Activated naive CD8-positive, alpha-beta T cell (primary cell): ENCODE measurements around the gene PPM1E.

Experiments
- H3K27ac Mint-ChIP-seq: one replicate; pipeline ENCODE4 v1.8.0; 2021; ENCODE audit warnings: mixed read lengths
- H3K27me3 Mint-ChIP-seq: one replicate; pipeline ENCODE4 v1.8.0; 2021; ENCODE audit warnings: mixed read lengths
- H3K36me3 Mint-ChIP-seq: one replicate; pipeline ENCODE4 v1.8.0; 2021; ENCODE audit warnings: mixed read lengths
- H3K4me1 Mint-ChIP-seq: one replicate; pipeline ENCODE4 v1.8.0; 2021; ENCODE audit warnings: low read depth, mixed read lengths
- H3K4me3 Mint-ChIP-seq: one replicate; pipeline ENCODE4 v1.8.0; 2021; ENCODE audit warnings: mild to moderate bottlenecking, mixed read lengths
- H3K9me3 Mint-ChIP-seq: one replicate; pipeline ENCODE4 v1.8.0; 2021; ENCODE audit warnings: low read depth, mixed read lengths

Gene PPM1E

GRCh38 chr17:58997756-58998553, 242.3 kb downstream of the PPM1E start:
- peaks cover 18% of the 10 kb centered on the region for H3K4me1 Mint-ChIP-seq
- peak overlapping the region; percentile 61 for H3K27ac Mint-ChIP-seq
- no peak overlapping the region for H3K4me3 Mint-ChIP-seq
- H3K36me3 Mint-ChIP-seq: peaks cover 12% of the 10 kb centered on the region
- no peaks in the 10 kb centered on the region for H3K9me3 Mint-ChIP-seq
- no peaks in the 10 kb centered on the region for H3K27me3 Mint-ChIP-seq

GRCh38 chr17:58998871-58999270, 243.2 kb downstream of the PPM1E start:
- Mint-ChIP-seq H3K27me3 (no peaks in the 10 kb centered on the region), H3K27ac (peak overlapping the region; percentile 6), H3K36me3 (peaks cover 5% of the 10 kb centered on the region), H3K4me3 (no peak overlapping the region), H3K4me1 (peaks cover 18% of the 10 kb centered on the region), H3K9me3 (no peaks in the 10 kb centered on the region)

GRCh38 chr17:58999500-58999899, 243.8 kb downstream of the PPM1E start:
- no peak overlapping the region for H3K4me3 Mint-ChIP-seq
- no peaks in the 10 kb centered on the region for H3K27me3 Mint-ChIP-seq
- peaks cover 21% of the 10 kb centered on the region for H3K4me1 Mint-ChIP-seq
- H3K9me3 Mint-ChIP-seq: no peaks in the 10 kb centered on the region
- peaks cover 5% of the 10 kb centered on the region for H3K36me3 Mint-ChIP-seq
- H3K27ac Mint-ChIP-seq: peak overlapping the region; percentile 50

GRCh38 chr17:59000022-59000421, 244.4 kb downstream of the PPM1E start:
- Mint-ChIP-seq H3K27ac (no peak overlapping the region), H3K9me3 (no peaks in the 10 kb centered on the region), H3K4me3 (no peak overlapping the region), H3K4me1 (peaks cover 24% of the 10 kb centered on the region), H3K36me3 (peaks cover 5% of the 10 kb centered on the region), H3K27me3 (no peaks in the 10 kb centered on the region)

- H3K4me1 Mint-ChIP-seq: peaks cover 24% of the 10 kb centered on the region
- H3K9me3 Mint-ChIP-seq: no peaks in the 10 kb centered on the region
- H3K27ac Mint-ChIP-seq: peak overlapping the region; percentile 95
- H3K27me3 Mint-ChIP-seq: no peaks in the 10 kb centered on the region
- H3K36me3 Mint-ChIP-seq: peaks cover 5% of the 10 kb centered on the region
- H3K4me3 Mint-ChIP-seq: peak overlapping the region; percentile 87
Measured at GRCh38 chr17:59001158-59001814, 245.6 kb downstream of the PPM1E start.

- Mint-ChIP-seq H3K27ac (peak overlapping the region; percentile 95), H3K4me1 (peaks cover 24% of the 10 kb centered on the region), H3K27me3 (no peaks in the 10 kb centered on the region), H3K36me3 (peaks cover 2% of the 10 kb centered on the region), H3K9me3 (no peaks in the 10 kb centered on the region), H3K4me3 (peak overlapping the region; percentile 87)
Measured at GRCh38 chr17:59002126-59002525, 246.5 kb downstream of the PPM1E start.

- Mint-ChIP-seq H3K9me3 (no peaks in the 10 kb centered on the region), H3K27ac (peak overlapping the region; percentile 66), H3K4me3 (no peak overlapping the region), H3K27me3 (no peaks in the 10 kb centered on the region), H3K4me1 (peaks cover 24% of the 10 kb centered on the region), H3K36me3 (peaks cover 2% of the 10 kb centered on the region)
Measured at GRCh38 chr17:59002848-59003247, 247.2 kb downstream of the PPM1E start.

- Mint-ChIP-seq H3K27me3 (no peaks in the 10 kb centered on the region), H3K9me3 (no peaks in the 10 kb centered on the region)
Measured at GRCh38 chr17:59003860-59004259, 248.2 kb downstream of the PPM1E start.

GRCh38 chr17:59004338-59005111, 248.9 kb downstream of the PPM1E start:
- Mint-ChIP-seq H3K36me3 (no peaks in the 10 kb centered on the region), H3K27me3 (no peaks in the 10 kb centered on the region), H3K9me3 (no peaks in the 10 kb centered on the region), H3K4me3 (no peak overlapping the region), H3K27ac (peak overlapping the region; percentile 77), H3K4me1 (peaks cover 23% of the 10 kb centered on the region)

More at GRCh38 chr17:59003860-59004259, 248.2 kb downstream of the PPM1E start:
- H3K27ac Mint-ChIP-seq: peak overlapping the region; percentile 72
- H3K36me3 Mint-ChIP-seq: no peaks in the 10 kb centered on the region
- H3K4me1 Mint-ChIP-seq: peaks cover 24% of the 10 kb centered on the region
- no peak overlapping the region for H3K4me3 Mint-ChIP-seq

GRCh38 chr17:59007995-59008394, 252.3 kb downstream of the PPM1E start:
- H3K9me3 Mint-ChIP-seq: no peaks in the 10 kb centered on the region
- H3K27me3 Mint-ChIP-seq: no peaks in the 10 kb centered on the region
- H3K4me3 Mint-ChIP-seq: no peak overlapping the region
- H3K27ac Mint-ChIP-seq: no peak overlapping the region
- H3K4me1 Mint-ChIP-seq: peaks cover 7% of the 10 kb centered on the region
- H3K36me3 Mint-ChIP-seq: peaks cover 2% of the 10 kb centered on the region

- Mint-ChIP-seq H3K27ac (peak overlapping the region; percentile 41), H3K4me1 (peaks cover 7% of the 10 kb centered on the region), H3K9me3 (no peaks in the 10 kb centered on the region), H3K4me3 (no peak overlapping the region), H3K36me3 (peaks cover 2% of the 10 kb centered on the region), H3K27me3 (no peaks in the 10 kb centered on the region)
Measured at GRCh38 chr17:59008737-59009136, 253.1 kb downstream of the PPM1E start.

GRCh38 chr17:59010026-59010425, 254.4 kb downstream of the PPM1E start:
- H3K4me1 Mint-ChIP-seq: no peaks in the 10 kb centered on the region
- peaks cover 4% of the 10 kb centered on the region for H3K36me3 Mint-ChIP-seq
- H3K9me3 Mint-ChIP-seq: no peaks in the 10 kb centered on the region
- H3K27ac Mint-ChIP-seq: no peak overlapping the region
- no peak overlapping the region for H3K4me3 Mint-ChIP-seq
- H3K27me3 Mint-ChIP-seq: no peaks in the 10 kb centered on the region

GRCh38 chr17:59011975-59012374, 256.3 kb downstream of the PPM1E start:
- peaks cover 7% of the 10 kb centered on the region for H3K36me3 Mint-ChIP-seq

GRCh38 chr17:59018019-59018418, 262.4 kb downstream of the PPM1E start:
- Mint-ChIP-seq H3K27me3 (no peaks in the 10 kb centered on the region), H3K4me3 (no peak overlapping the region), H3K9me3 (no peaks in the 10 kb centered on the region), H3K4me1 (no peaks in the 10 kb centered on the region), H3K27ac (no peak overlapping the region), H3K36me3 (peaks cover 13% of the 10 kb centered on the region)

More at GRCh38 chr17:59011975-59012374, 256.3 kb downstream of the PPM1E start:
- Mint-ChIP-seq H3K27ac (peak overlapping the region; percentile 46), H3K4me3 (no peak overlapping the region), H3K9me3 (no peaks in the 10 kb centered on the region), H3K27me3 (no peaks in the 10 kb centered on the region), H3K4me1 (no peaks in the 10 kb centered on the region)

- Mint-ChIP-seq H3K9me3 (no peaks in the 10 kb centered on the region), H3K4me1 (peaks cover 4% of the 10 kb centered on the region), H3K27me3 (no peaks in the 10 kb centered on the region), H3K4me3 (no peak overlapping the region), H3K27ac (no peak overlapping the region), H3K36me3 (peaks cover 6% of the 10 kb centered on the region)
Measured at GRCh38 chr17:59024916-59025315, 269.3 kb downstream of the PPM1E start.
